ENCODE measurements around the gene FOXL2NB. TPM values are rescaled to one million over a fixed set of nuclear protein-coding genes. Genes with fewer than 3 reads are reported as not detected.

Gene FOXL2NB
- total RNA-seq, 3 donors from 2014 or later: 0.33 TPM; not detected in 2

GRCh38 chr3:138974462-138974861 is 27.4 kb downstream of the FOXL2NB start:
- H3K4me3 ChIP-seq: no peak overlapping the region
- no peak for DNase-seq (ENCODE audit: low spot score in 2 of 2)
- H3K36me3 ChIP-seq: no peaks in the 10 kb centered on the region
- no peaks in the 10 kb centered on the region for H3K9me3 ChIP-seq
- TF ChIP-seq POLR2A (IDR thresholded peaks at IDR 0.05): no peak
- TF ChIP-seq CTCF (IDR thresholded peaks at IDR 0.05): no peak
- no peak for TF ChIP-seq POLR2AphosphoS5 (IDR thresholded peaks at IDR 0.05)
- H3K4me1 ChIP-seq: no peaks in the 10 kb centered on the region
- intact Hi-C loops (cut with DNase I; ENCODE audit: low total_unique reads): no loop called here
- H3K27ac ChIP-seq: no peak overlapping the region
- peaks cover 0 to 4% of the 10 kb centered on the region in 2 donors for H3K27me3 ChIP-seq

- DNase-seq (ENCODE audit: low spot score in 2 of 2): no peak
- intact Hi-C loops (cut with DNase I; ENCODE audit: low total_unique reads): no loop called here
Observed at GRCh38 chr3:138975351-138975750, 28.3 kb downstream of the FOXL2NB start.

GRCh38 chr3:138976047-138976446 is 29.0 kb downstream of the FOXL2NB start:
- H3K4me3 ChIP-seq: no peak overlapping the region
- H3K27me3 ChIP-seq: peaks cover 0 to 3% of the 10 kb centered on the region in 2 donors
- no peaks in the 10 kb centered on the region for H3K4me1 ChIP-seq
- intact Hi-C loops (cut with DNase I; ENCODE audit: low total_unique reads): no loop called here
- H3K27ac ChIP-seq: no peak overlapping the region
- TF ChIP-seq POLR2A (IDR thresholded peaks at IDR 0.05) (no peak), CTCF (IDR thresholded peaks at IDR 0.05) (no peak), POLR2AphosphoS5 (IDR thresholded peaks at IDR 0.05) (no peak)
- no peaks in the 10 kb centered on the region for H3K36me3 ChIP-seq
- no peaks in the 10 kb centered on the region for H3K9me3 ChIP-seq
- DNase-seq (ENCODE audit: low spot score in 2 of 2): no peak

More at GRCh38 chr3:138975351-138975750, 28.3 kb downstream of the FOXL2NB start:
- H3K36me3 ChIP-seq: no peaks in the 10 kb centered on the region
- TF ChIP-seq POLR2AphosphoS5 (IDR thresholded peaks at IDR 0.05) (no peak), CTCF (IDR thresholded peaks at IDR 0.05) (no peak), POLR2A (IDR thresholded peaks at IDR 0.05) (no peak)
- H3K4me1 ChIP-seq: no peaks in the 10 kb centered on the region
- no peak overlapping the region for H3K27ac ChIP-seq
- no peaks in the 10 kb centered on the region for H3K9me3 ChIP-seq
- H3K4me3 ChIP-seq: no peak overlapping the region
- peaks cover 0 to 4% of the 10 kb centered on the region in 2 donors for H3K27me3 ChIP-seq

DNA sequence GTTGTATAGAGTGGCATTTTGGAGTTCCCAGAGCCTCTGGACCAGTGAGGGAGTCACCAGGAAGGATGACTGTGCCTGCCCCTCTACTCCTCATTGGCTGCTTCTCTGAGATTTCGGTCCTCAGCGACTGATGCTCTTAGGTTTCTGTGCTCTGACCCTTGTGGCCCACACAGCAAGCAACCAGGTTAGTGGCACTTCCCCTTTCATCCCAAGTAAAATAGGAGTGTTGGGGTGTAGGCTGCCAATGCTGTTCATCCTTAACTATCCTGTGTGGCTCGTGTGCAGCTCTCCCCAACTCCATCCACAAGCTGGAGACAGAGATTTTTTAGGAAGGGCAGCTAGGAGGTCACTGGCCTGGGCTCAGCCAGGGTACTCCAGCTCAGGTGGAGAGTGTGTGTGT is 37.8 kb downstream of the FOXL2NB start:
- H3K4me3 ChIP-seq: no peak overlapping the region
- TF ChIP-seq CTCF (IDR thresholded peaks at IDR 0.05): no peak
- no peak for TF ChIP-seq POLR2AphosphoS5 (IDR thresholded peaks at IDR 0.05)
- no peak for TF ChIP-seq POLR2A (IDR thresholded peaks at IDR 0.05)
- no peaks in the 10 kb centered on the region for H3K36me3 ChIP-seq
- no peak overlapping the region for H3K27ac ChIP-seq
- intact Hi-C loops (cut with DNase I; ENCODE audit: low total_unique reads): no loop called here
- DNase-seq (ENCODE audit: low spot score in 2 of 2): no peak
- no peaks in the 10 kb centered on the region for H3K27me3 ChIP-seq
- no peaks in the 10 kb centered on the region for H3K4me1 ChIP-seq
- no peaks in the 10 kb centered on the region for H3K9me3 ChIP-seq

GRCh38 chr3:138985932-138986331 is 38.9 kb downstream of the FOXL2NB start:
- no peaks in the 10 kb centered on the region for H3K4me1 ChIP-seq
- no peak for TF ChIP-seq POLR2A (IDR thresholded peaks at IDR 0.05)
- no peak for TF ChIP-seq POLR2AphosphoS5 (IDR thresholded peaks at IDR 0.05)
- no peak for TF ChIP-seq CTCF (IDR thresholded peaks at IDR 0.05)

More at GRCh38 chr3:138985932-138986331, 38.9 kb downstream of the FOXL2NB start:
- H3K27ac ChIP-seq: no peak overlapping the region
- no peak for DNase-seq (ENCODE audit: low spot score in 2 of 2)
- intact Hi-C loops (cut with DNase I; ENCODE audit: low total_unique reads): no loop called here
- H3K9me3 ChIP-seq: no peaks in the 10 kb centered on the region
- no peak overlapping the region for H3K4me3 ChIP-seq
- no peaks in the 10 kb centered on the region for H3K36me3 ChIP-seq
- H3K27me3 ChIP-seq: no peaks in the 10 kb centered on the region
